ENCODE measurements around the gene ALDH5A1. TPM values are rescaled to one million over a fixed set of nuclear protein-coding genes. Genes with fewer than 3 reads are reported as not detected.

Gene ALDH5A1
- total and polyA plus RNA-seq, 10 of the 15 experiments (the other 5 are each of a cell fraction or from before 2014, with no cell fraction given), result 2.6 to 13.8 (median 9.3) TPM

- in situ Hi-C loops (cut with MboI), result no loop called here
- no peak overlapping the region for H3K27ac ChIP-seq (ENCODE audit: control insufficient read depth, insufficient read depth)
- H3K4me2 ChIP-seq (ENCODE audit: control insufficient read depth, insufficient read depth), result no peak overlapping the region
- H3K27me3 ChIP-seq (replicated peaks in 1 of 2; ENCODE audit: control insufficient read depth in 2 of 2, insufficient read depth in 2 of 2, low read length in 1 of 2), result no peaks in the 10 kb centered on the region
- CTCF ChIA-PET, result interaction anchor here (0.6 to 1.2 kb wide), 2 partner anchors 27 to 822 kb away, joined by 3 read pairs; no protein-coding TSS in a partner anchor
- DNase-seq (ENCODE audit: low read depth, low spot score), result no peak
- ATAC-seq, result no peak
- RAD21 ChIA-PET (ENCODE audit: unreplicated experiment), result no interaction called here
- TF ChIP-seq NRF1 (conservative IDR thresholded peaks at IDR 0.05; ENCODE audit: low read depth, low read length) (no peak), POU2F2 (IDR thresholded peaks at IDR 0.05; ENCODE audit: borderline replicate concordance, low read depth, low read length) (no peak), PAX5 (IDR thresholded peaks at IDR 0.05; ENCODE audit: borderline replicate concordance, low read depth, low read length) (no peak), NR2F1 (conservative IDR thresholded peaks at IDR 0.05) (no peak), ZNF622 (IDR thresholded peaks at IDR 0.05) (no peak), GATAD2B (conservative IDR thresholded peaks at IDR 0.05; ENCODE audit: low read depth) (no peak), ZNF687 (IDR thresholded peaks at IDR 0.05) (no peak), MEF2A (IDR thresholded peaks at IDR 0.05; ENCODE audit: insufficient read depth, low read depth, low read length) (peak; percentile 63; the same call in 1 of the 2 replicates), STAT1 (conservative IDR thresholded peaks at IDR 0.05) (no peak), HDGF (IDR thresholded peaks at IDR 0.05) (no peak), POLR2A (IDR thresholded peaks at IDR 0.05; ENCODE audit: low read depth, low read length) (no peak), TARDBP (IDR thresholded peaks at IDR 0.05; ENCODE audit: borderline replicate concordance) (no peak), NFIC (IDR thresholded peaks at IDR 0.05; ENCODE audit: low read depth, low read length) (peak; percentile 48; the same call in 1 of the 2 replicates), JUNB (IDR thresholded peaks at IDR 0.05) (peak; percentile 39; the same call in 1 of the 2 replicates)
- H3K9me3 ChIP-seq (replicated peaks; ENCODE audit: control insufficient read depth, insufficient read depth, low read length), result no peaks in the 10 kb centered on the region
- no peak for FAIRE-seq
- BruUV-seq (replicated peaks), result no TSS peak
- H4K20me1 ChIP-seq (ENCODE audit: control insufficient read depth, insufficient read depth), result no peaks in the 10 kb centered on the region
- 0 out of 2 replicates have a peak, but pooled peaks cover 3% of the 10 kb centered on the region for H3K4me1 ChIP-seq (ENCODE audit: control insufficient read depth, insufficient read depth, low read length)
- H3K4me3 ChIP-seq, result no peak overlapping the region
- intact Hi-C loops (cut with micrococcal nuclease; ENCODE audit: unreplicated experiment), result no loop called here
- no peaks in the 10 kb centered on the region for H3K36me3 ChIP-seq (ENCODE audit: control insufficient read depth in 2 of 2, insufficient read depth in 2 of 2, low read length in 1 of 2)
- SMC1A ChIA-PET (ENCODE audit: uncharacterized antibody, unreplicated experiment), result no interaction called here
- no peaks in the 10 kb centered on the region for H3K79me2 ChIP-seq (ENCODE audit: control insufficient read depth, insufficient read depth, low read length)
- WGBS (ENCODE audit: insufficient coverage, insufficient replicate concordance, low lambda C conversion rate, missing lambda C conversion rate), result 88% methylated on average over 1 of the region's 1 CpG
- H2AFZ ChIP-seq (ENCODE audit: control insufficient read depth, low read depth, low read length), result no peak overlapping the region
- no peak overlapping the region for H3K9ac ChIP-seq (ENCODE audit: control insufficient read depth, insufficient read depth, low read length)
- POLR2A ChIA-PET, result no interaction called here
Observed at GRCh38 chr6:24554474-24554873, 59.7 kb downstream of the ALDH5A1 start.
